Bronchial epithelial cell (primary cell): ENCODE measurements around the gene HINT2. TPM values are rescaled to one million over a fixed set of nuclear protein-coding genes. Genes with fewer than 3 reads are reported as not detected.

Source experiments
- total RNA-seq: library from RNA; depleted of rRNA; stranded (reverse); fragments of >200 nt; gene quantifications from 2 replicates; pipeline ENCODE4 v1.2.1, GENCODE V29; 2014

Gene HINT2
- total RNA-seq, 1 donor from 2014 or later = 22.6 TPM

Other genes with a start within 250 kb of the HINT2 start
- gene TESK1, start 209.8 kb downstream of the HINT2 start, total RNA-seq = 6.6 and 8.2 TPM in 2 replicates
- gene CD72, start 196.6 kb downstream of the HINT2 start, total RNA-seq = 0.79 and 0.90 TPM in 2 replicates
- gene SIT1, start 164.1 kb downstream of the HINT2 start, total RNA-seq = not detected in 2 replicates
- gene RMRP, start 157.0 kb downstream of the HINT2 start, total RNA-seq = 15,881 and 37,648 TPM in 2 replicates
- 11.4 and 13.7 TPM in 2 replicates for gene CCDC107, start 156.8 kb downstream of the HINT2 start, total RNA-seq
- 0.13 and 0.79 TPM in 2 replicates for gene ARHGEF39, start 149.8 kb downstream of the HINT2 start, total RNA-seq
- 3.2 and 28.5 TPM in 2 replicates for gene CA9, start 141.1 kb downstream of the HINT2 start, total RNA-seq
- 46.1 and 57.7 TPM in 2 replicates for gene TPM2, start 125.1 kb downstream of the HINT2 start, total RNA-seq
- 71.0 and 79.0 TPM in 2 replicates for gene TLN1, start 82.8 kb downstream of the HINT2 start, total RNA-seq
- gene CREB3, start 82.4 kb downstream of the HINT2 start, total RNA-seq = 45.4 and 57.9 TPM in 2 replicates
- 34.8 and 37.9 TPM in 2 replicates for gene GBA2, start 65.8 kb downstream of the HINT2 start, total RNA-seq
- gene RGP1, start 65.8 kb downstream of the HINT2 start, total RNA-seq = 11.8 and 16.8 TPM in 2 replicates
- gene MSMP, start 60.8 kb downstream of the HINT2 start, total RNA-seq = not detected in 2 replicates
- 5.0 and 7.9 TPM in 2 replicates for gene NPR2, start 23.5 kb downstream of the HINT2 start, total RNA-seq
- gene SPAG8, start 2.8 kb downstream of the HINT2 start, total RNA-seq = 0.13 and 0.26 TPM in 2 replicates
- not detected in 2 replicates for gene FAM221B, start 13.7 kb upstream of the HINT2 start, total RNA-seq
- gene TMEM8B, start 14.2 kb upstream of the HINT2 start, total RNA-seq = 0.79 and 1.5 TPM in 2 replicates
- gene OR13J1, start 55.4 kb upstream of the HINT2 start, total RNA-seq = not detected in 2 replicates
- gene HRCT1, start 91.2 kb upstream of the HINT2 start, total RNA-seq = 0.26 TPM in 1 of 2 replicates, not detected in the other
- gene SPAAR, start 94.4 kb upstream of the HINT2 start, total RNA-seq = not detected in 2 replicates
- gene OR2S2, start 143.1 kb upstream of the HINT2 start, total RNA-seq = not detected in 2 replicates
- 1.3 and 1.4 TPM in 2 replicates for gene RECK, start 221.9 kb upstream of the HINT2 start, total RNA-seq